Suppressor macrophage (primary cell): ENCODE results near the gene IPO9.
"Not testable (repeated sequence)": the region's sequence is repeated elsewhere in the genome, so short reads cannot be mapped to it uniquely, and the experiment has no call there.

ENCODE experiments used
- DNase-seq, 4 experiments: peaks; one replicate each; pipeline ENCODE4 v3.0.0-alpha.2; 2020 to 2022

IPO9 gene

GRCh38 chr1:201849372-201850052 lies 20.6 kb downstream of the IPO9 start:
- no peak for DNase-seq

GRCh38 chr1:201850053-201850397 lies 21.1 kb downstream of the IPO9 start:
- no peak for DNase-seq

GRCh38 chr1:201851949-201852348 lies 23.0 kb downstream of the IPO9 start:
- no peak for DNase-seq

GRCh38 chr1:201856722-201857121 lies 27.8 kb downstream of the IPO9 start:
- not testable (repeated sequence) for DNase-seq

- no peak for DNase-seq
Measured at GRCh38 chr1:201859424-201859823, 30.5 kb downstream of the IPO9 start.

- DNase-seq, result no peak
Measured at GRCh38 chr1:201861448-201861847, 32.5 kb downstream of the IPO9 start.

GRCh38 chr1:201870397-201870796 lies 41.4 kb downstream of the IPO9 start:
- DNase-seq, result no peak

- no peak for DNase-seq
Measured at GRCh38 chr1:201874672-201875071, 45.7 kb downstream of the IPO9 start.

- peak in 2 of 4 experiments; percentile 38 to 44 for DNase-seq
Measured at GRCh38 chr1:201876148-201876818, 47.3 kb downstream of the IPO9 start.

- DNase-seq, result peak; percentile 44 to 64 (median 56)
Measured at GRCh38 chr1:201877877-201878401, 49.0 kb downstream of the IPO9 start.

- peak in 3 of 4 experiments; percentile 47 to 51 (median 49) for DNase-seq
Measured at GRCh38 chr1:201880928-201881571, 52.1 kb downstream of the IPO9 start.

- DNase-seq, result no peak
Measured at GRCh38 chr1:201881617-201882016, 52.7 kb downstream of the IPO9 start.

GRCh38 chr1:201882665-201883132 lies 53.7 kb downstream of the IPO9 start:
- DNase-seq, result peak; percentile 89 to 97 (median 92)

GRCh38 chr1:201883266-201883665 lies 54.3 kb downstream of the IPO9 start:
- no peak for DNase-seq

GRCh38 chr1:201883786-201884185 lies 54.8 kb downstream of the IPO9 start:
- peak; percentile 80 to 91 (median 83) for DNase-seq

GRCh38 chr1:201884425-201884824 lies 55.5 kb downstream of the IPO9 start:
- DNase-seq, result no peak

- DNase-seq, result no peak
Measured at GRCh38 chr1:201885531-201886075, 56.6 kb downstream of the IPO9 start.

GRCh38 chr1:201886103-201886885 lies 57.3 kb downstream of the IPO9 start:
- no peak for DNase-seq

- no peak for DNase-seq
Measured at GRCh38 chr1:201887116-201887866, 58.3 kb downstream of the IPO9 start.

- peak; percentile 43 to 75 (median 53) for DNase-seq
Measured at GRCh38 chr1:201888282-201889089, 59.5 kb downstream of the IPO9 start, which contains the start of gene SHISA4. SHISA4 (plus strand) TSS chr1:201888898; CDS start chr1:201888995, 97 bp downstream.
